Measurements from ENCODE around the gene KLF13. TPM values are rescaled to one million over a fixed set of nuclear protein-coding genes. Genes with fewer than 3 reads are reported as not detected.

The KLF13 gene
- polyA plus RNA-seq, 1 experiment = 16.8 TPM

GRCh38 chr15:31302778-31303725 lies 23.6 kb upstream of the KLF13 start:
- DNase-seq (ENCODE audit: low read depth, low spot score) = no peak
- no peak for TF ChIP-seq CTCF (IDR thresholded peaks at IDR 0.05; ENCODE audit: low read depth, low read length)
- ChIA-PET POLR2A (no interaction called here), CTCF (interaction anchor here (0.6 kb wide), 1 partner anchor 147 kb away, joined by 3 read pairs; no protein-coding TSS in a partner anchor)
- H3K27me3 ChIP-seq (ENCODE audit: control insufficient read depth, insufficient read depth, low read length) = peaks cover 20% of the 10 kb centered on the region
- H3K27ac ChIP-seq (ENCODE audit: low read depth, low read length) = no peak overlapping the region
- no peaks in the 10 kb centered on the region; the same call in 1 of the 2 replicates for H3K9me3 ChIP-seq (ENCODE audit: control insufficient read depth, insufficient read depth, low read length)
- H3K4me3 ChIP-seq (ENCODE audit: low read depth, low read length) = no peak overlapping the region

- no peak for DNase-seq (ENCODE audit: low read depth, low spot score)
- H3K27ac ChIP-seq (ENCODE audit: low read depth, low read length) = no peak overlapping the region
- ChIA-PET POLR2A (no interaction called here), CTCF (interaction anchor here (0.6 kb wide), 1 partner anchor 390 kb away, joined by 3 read pairs; no protein-coding TSS in a partner anchor)
- H3K4me3 ChIP-seq (ENCODE audit: low read depth, low read length) = no peak overlapping the region
- H3K9me3 ChIP-seq (ENCODE audit: control insufficient read depth, insufficient read depth, low read length) = no peaks in the 10 kb centered on the region; the same call in 1 of the 2 replicates
- TF ChIP-seq CTCF (IDR thresholded peaks at IDR 0.05; ENCODE audit: low read depth, low read length) = no peak
- peaks cover 23% of the 10 kb centered on the region for H3K27me3 ChIP-seq (ENCODE audit: control insufficient read depth, insufficient read depth, low read length)
Measured at GRCh38 chr15:31303726-31304648, 22.6 kb upstream of the KLF13 start.

GRCh38 chr15:31304751-31305365 lies 21.8 kb upstream of the KLF13 start:
- ChIA-PET CTCF (interaction anchor here (0.6 kb wide), 1 partner anchor 391 kb away, joined by 3 read pairs; no protein-coding TSS in a partner anchor), POLR2A (no interaction called here)
- Histone ChIP-seq H3K9me3 (ENCODE audit: control insufficient read depth, insufficient read depth, low read length) (no peaks in the 10 kb centered on the region; the same call in 1 of the 2 replicates), H3K4me3 (ENCODE audit: low read depth, low read length) (no peak overlapping the region), H3K27ac (ENCODE audit: low read depth, low read length) (no peak overlapping the region), H3K27me3 (ENCODE audit: control insufficient read depth, insufficient read depth, low read length) (peaks cover 24% of the 10 kb centered on the region)
- DNase-seq (ENCODE audit: low read depth, low spot score) = no peak
- TF ChIP-seq CTCF (IDR thresholded peaks at IDR 0.05; ENCODE audit: low read depth, low read length) = no peak

- Histone ChIP-seq H3K4me3 (ENCODE audit: low read depth, low read length) (no peak overlapping the region), H3K9me3 (ENCODE audit: control insufficient read depth, insufficient read depth, low read length) (no peaks in the 10 kb centered on the region; the same call in 1 of the 2 replicates), H3K27ac (ENCODE audit: low read depth, low read length) (no peak overlapping the region), H3K27me3 (ENCODE audit: control insufficient read depth, insufficient read depth, low read length) (peaks cover 26% of the 10 kb centered on the region)
- POLR2A ChIA-PET = no interaction called here
- CTCF ChIA-PET = no interaction called here
- no peak for DNase-seq (ENCODE audit: low read depth, low spot score)
- no peak for TF ChIP-seq CTCF (IDR thresholded peaks at IDR 0.05; ENCODE audit: low read depth, low read length)
Measured at GRCh38 chr15:31305375-31305774, 21.3 kb upstream of the KLF13 start.

Data from AG04450 (cell line).